Measurements from ENCODE around the gene FIGN. TPM values are rescaled to one million over a fixed set of nuclear protein-coding genes. Genes with fewer than 3 reads are reported as not detected.

The FIGN gene
- total and polyA plus RNA-seq, 2 of the 13 experiments (the other 11 are each of a cell fraction or from before 2014, with no cell fraction given), result 6.6 to 6.7 TPM

DNA sequence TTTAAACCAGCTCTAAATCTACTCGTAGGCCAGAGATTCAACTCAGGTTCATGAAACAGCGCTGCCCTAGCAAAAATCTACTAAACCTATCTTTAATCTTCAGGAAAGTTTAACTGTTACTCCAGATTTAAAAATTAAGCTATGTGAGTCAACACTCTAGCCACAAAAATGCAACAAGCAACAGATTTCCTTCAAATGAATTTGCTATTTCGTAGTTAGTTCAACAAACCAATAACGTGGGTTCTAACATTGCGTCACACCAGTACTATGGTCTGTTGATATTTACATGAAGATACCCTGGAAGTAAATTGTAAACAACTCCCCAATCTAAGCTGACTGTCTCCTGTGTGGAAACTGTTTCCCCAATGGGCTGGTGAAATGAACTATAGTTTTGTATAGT lies 71.2 kb downstream of the FIGN start (continued):
- TF ChIP-seq RERE (CRISPR knock-in tag; IDR thresholded peaks at IDR 0.05; ENCODE audit: low read depth) (peak; percentile 70; the same call in 1 of the 2 replicates), ZNF740 (CRISPR knock-in tag; IDR thresholded peaks at IDR 0.05) (no peak), ZNF652 (CRISPR knock-in tag; IDR thresholded peaks at IDR 0.05; ENCODE audit: borderline replicate concordance, low read depth) (no peak), SP2 (CRISPR knock-in tag; IDR thresholded peaks at IDR 0.05) (no peak), PITX1 (CRISPR knock-in tag; IDR thresholded peaks at IDR 0.05) (no peak), ZNF350 (CRISPR knock-in tag; IDR thresholded peaks at IDR 0.05; ENCODE audit: borderline replicate concordance, low read depth) (no peak), ZNF749 (CRISPR knock-in tag; IDR thresholded peaks at IDR 0.05; ENCODE audit: borderline replicate concordance) (no peak), GATAD2A (CRISPR knock-in tag; IDR thresholded peaks at IDR 0.05) (peak; percentile 84), KLF16 (CRISPR knock-in tag; IDR thresholded peaks at IDR 0.05) (no peak), ETV5 (CRISPR knock-in tag; IDR thresholded peaks at IDR 0.05; ENCODE audit: borderline replicate concordance) (no peak), FOXM1 (CRISPR knock-in tag; IDR thresholded peaks at IDR 0.05) (no peak), NCOA2 (CRISPR knock-in tag; IDR thresholded peaks at IDR 0.05) (peak; percentile 41; the same call in 1 of the 2 replicates), SALL1 (CRISPR knock-in tag; IDR thresholded peaks at IDR 0.05) (no peak), THAP11 (CRISPR knock-in tag; IDR thresholded peaks at IDR 0.05) (peak; percentile 48; the same call in 1 of the 2 replicates), KMT2A (CRISPR knock-in tag; IDR thresholded peaks at IDR 0.05) (no peak), NFE2L1 (CRISPR knock-in tag; IDR thresholded peaks at IDR 0.05; ENCODE audit: borderline replicate concordance) (no peak), FLYWCH1 (CRISPR knock-in tag; IDR thresholded peaks at IDR 0.05) (no peak), MIER3 (CRISPR knock-in tag; IDR thresholded peaks at IDR 0.05; ENCODE audit: borderline replicate concordance) (no peak)
- TF ChIP-seq, protein P1, sequence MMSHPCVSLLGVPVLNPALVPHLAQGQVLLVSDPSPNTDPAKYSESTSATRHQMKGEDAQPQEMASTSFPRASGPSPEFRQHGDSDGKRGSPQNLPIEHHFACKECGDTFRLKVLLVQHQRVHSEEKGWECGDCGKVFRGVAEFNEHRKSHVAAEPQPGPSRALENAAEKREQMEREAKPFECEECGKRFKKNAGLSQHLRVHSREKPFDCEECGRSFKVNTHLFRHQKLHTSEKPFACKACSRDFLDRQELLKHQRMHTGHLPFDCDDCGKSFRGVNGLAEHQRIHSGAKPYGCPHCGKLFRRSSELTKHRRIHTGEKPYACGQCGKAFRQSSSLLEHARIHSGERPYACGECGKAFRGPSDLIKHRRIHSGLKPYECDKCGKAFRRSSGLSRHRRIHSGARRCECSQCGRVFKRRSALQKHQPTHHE (CRISPR knock-in tag; IDR thresholded peaks at IDR 0.05; ENCODE audit: borderline replicate concordance), result no peak
- TF ChIP-seq, protein P2, sequence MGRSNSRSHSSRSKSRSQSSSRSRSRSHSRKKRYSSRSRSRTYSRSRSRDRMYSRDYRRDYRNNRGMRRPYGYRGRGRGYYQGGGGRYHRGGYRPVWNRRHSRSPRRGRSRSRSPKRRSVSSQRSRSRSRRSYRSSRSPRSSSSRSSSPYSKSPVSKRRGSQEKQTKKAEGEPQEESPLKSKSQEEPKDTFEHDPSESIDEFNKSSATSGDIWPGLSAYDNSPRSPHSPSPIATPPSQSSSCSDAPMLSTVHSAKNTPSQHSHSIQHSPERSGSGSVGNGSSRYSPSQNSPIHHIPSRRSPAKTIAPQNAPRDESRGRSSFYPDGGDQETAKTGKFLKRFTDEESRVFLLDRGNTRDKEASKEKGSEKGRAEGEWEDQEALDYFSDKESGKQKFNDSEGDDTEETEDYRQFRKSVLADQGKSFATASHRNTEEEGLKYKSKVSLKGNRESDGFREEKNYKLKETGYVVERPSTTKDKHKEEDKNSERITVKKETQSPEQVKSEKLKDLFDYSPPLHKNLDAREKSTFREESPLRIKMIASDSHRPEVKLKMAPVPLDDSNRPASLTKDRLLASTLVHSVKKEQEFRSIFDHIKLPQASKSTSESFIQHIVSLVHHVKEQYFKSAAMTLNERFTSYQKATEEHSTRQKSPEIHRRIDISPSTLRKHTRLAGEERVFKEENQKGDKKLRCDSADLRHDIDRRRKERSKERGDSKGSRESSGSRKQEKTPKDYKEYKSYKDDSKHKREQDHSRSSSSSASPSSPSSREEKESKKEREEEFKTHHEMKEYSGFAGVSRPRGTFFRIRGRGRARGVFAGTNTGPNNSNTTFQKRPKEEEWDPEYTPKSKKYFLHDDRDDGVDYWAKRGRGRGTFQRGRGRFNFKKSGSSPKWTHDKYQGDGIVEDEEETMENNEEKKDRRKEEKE (IDR thresholded peaks at IDR 0.05), result no peak
- TF ChIP-seq, protein P3, sequence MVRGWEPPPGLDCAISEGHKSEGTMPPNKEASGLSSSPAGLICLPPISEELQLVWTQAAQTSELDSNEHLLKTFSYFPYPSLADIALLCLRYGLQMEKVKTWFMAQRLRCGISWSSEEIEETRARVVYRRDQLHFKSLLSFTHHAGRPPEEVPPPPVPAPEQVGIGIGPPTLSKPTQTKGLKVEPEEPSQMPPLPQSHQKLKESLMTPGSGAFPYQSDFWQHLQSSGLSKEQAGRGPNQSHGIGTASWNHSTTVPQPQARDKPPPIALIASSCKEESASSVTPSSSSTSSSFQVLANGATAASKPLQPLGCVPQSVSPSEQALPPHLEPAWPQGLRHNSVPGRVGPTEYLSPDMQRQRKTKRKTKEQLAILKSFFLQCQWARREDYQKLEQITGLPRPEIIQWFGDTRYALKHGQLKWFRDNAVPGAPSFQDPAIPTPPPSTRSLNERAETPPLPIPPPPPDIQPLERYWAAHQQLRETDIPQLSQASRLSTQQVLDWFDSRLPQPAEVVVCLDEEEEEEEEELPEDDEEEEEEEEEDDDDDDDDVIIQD (CRISPR knock-in tag; IDR thresholded peaks at IDR 0.05; ENCODE audit: low read depth), result peak; percentile 46; the same call in 1 of the 2 replicates

Measured in HepG2 (cell line).